SK-N-SH (cell line): Measurements from ENCODE around the gene SERPINA6. TPM values are rescaled to one million over a fixed set of nuclear protein-coding genes. Genes with fewer than 3 reads are reported as not detected.
A peak's percentile ranks its signal among the peaks of the same experiment; 100 is the strongest.

ENCODE experiments used
- CTCF ChIA-PET: fragments of 300-600, 350-600 bp; formaldehyde crosslinking; extraction: SDS; loops from one replicate; lab custom pipeline; 2021; lab: Yijun Ruan, JAX
- POLR2A ChIA-PET: fragments of 350-600 bp; sonication (Branson Sonifier 250); formaldehyde crosslinking; extraction: SDS; loops from one replicate; lab custom pipeline; 2020; ENCODE audit warnings: antibody characterized with exemption, inconsistent platforms; lab: Yijun Ruan, JAX
- DNase-seq: peaks from one replicate; pipeline ENCODE4 v3.0.0; 2012
- H2AFZ ChIP-seq: fragments of 200-600 bp; sonication (generic); 2 replicates; pipeline ENCODE4 v1.8.1; 2016; ENCODE audit warnings: antibody characterized with exemption, mild to moderate bottlenecking, low read depth
- H3F3A ChIP-seq: fragments of 200-600 bp; sonication (generic); replicated peaks from 2 replicates; pipeline ENCODE3; 2016; ENCODE audit warnings: antibody characterized with exemption, mild to moderate bottlenecking; ENCODE audit not compliant: insufficient read depth
- H3K27ac ChIP-seq, 2 experiments: fragments of 200-500 bp in 1 of 2; fragments of 200-600 bp in 1 of 2; sonication (Bioruptor generic) in 1 of 2; sonication (generic), shearing (Covaris generic) in 1 of 2; 2 replicates each; pipeline versions ENCODE4 v1.5.1 to v1.6.1; 2014 to 2016; ENCODE audit warnings: low read depth in 2 of 2, inconsistent platforms in 1 of 2, low read length in 1 of 2, mild to moderate bottlenecking in 1 of 2, mixed read lengths in 1 of 2
- H3K27me3 ChIP-seq: fragments of 200-600 bp; sonication (generic), shearing (Covaris generic); 2 replicates; pipeline ENCODE4 v1.6.1; 2016; ENCODE audit warnings: mixed run types; ENCODE audit not compliant: insufficient read depth
- H3K36me3 ChIP-seq, 2 experiments: fragments of 200-500 bp in 1 of 2; fragments of 200-600 bp in 1 of 2; sonication (Bioruptor generic) in 1 of 2; sonication (generic) in 1 of 2; replicated peaks in 1 of 2; 2 replicates each; pipeline versions ENCODE3 to v1.5.1; 2014 to 2016; ENCODE audit warnings: low read length in 1 of 2, mild to moderate bottlenecking in 1 of 2; ENCODE audit not compliant: insufficient read depth in 2 of 2, control insufficient read depth in 1 of 2
- H3K4me1 ChIP-seq, 2 experiments: fragments of 200-500 bp in 1 of 2; fragments of 200-600 bp in 1 of 2; sonication (Bioruptor generic) in 1 of 2; sonication (generic), shearing (Covaris generic) in 1 of 2; 2 replicates each; pipeline versions ENCODE4 v1.5.1 to v1.6.1; 2014 to 2016; ENCODE audit warnings: low read depth in 1 of 2, low read length in 1 of 2, mixed run types in 1 of 2; ENCODE audit not compliant: insufficient read depth in 2 of 2, control insufficient read depth in 1 of 2
- H3K4me2 ChIP-seq: fragments of 200-600 bp; sonication (generic), shearing (Covaris generic); 2 replicates; pipeline ENCODE4 v1.6.1; 2017; ENCODE audit warnings: mixed run types
- H3K4me3 ChIP-seq, 2 experiments: fragments of 200-500 bp in 1 of 2; fragments of 200-600 bp in 1 of 2; sonication (Bioruptor generic) in 1 of 2; sonication (generic), shearing (Covaris generic) in 1 of 2; 2 replicates each; pipeline versions ENCODE4 v1.5.1 to v1.8.1; 2014 to 2016; ENCODE audit warnings: low read depth in 2 of 2, inconsistent platforms in 1 of 2, low read length in 1 of 2, mild to moderate bottlenecking in 1 of 2, mixed read lengths in 1 of 2, moderate library complexity in 1 of 2
- H3K79me2 ChIP-seq: fragments of 200-600 bp; sonication (generic); 2 replicates; pipeline ENCODE4 v1.8.1; 2017; ENCODE audit warnings: mild to moderate bottlenecking; ENCODE audit not compliant: insufficient read depth
- H3K9ac ChIP-seq: fragments of 200-600 bp; sonication (generic); 2 replicates; pipeline ENCODE4 v1.6.1; 2017; ENCODE audit warnings: mixed run types
- H3K9me2 ChIP-seq: fragments of 200-600 bp; sonication (generic); 2 replicates; pipeline ENCODE4 v1.6.1; 2017; ENCODE audit warnings: mixed run types
- H3K9me3 ChIP-seq: fragments of 200-600 bp; sonication (generic); 2 replicates; pipeline ENCODE4 v1.6.1; 2017; ENCODE audit warnings: mixed run types, mild to moderate bottlenecking, moderate library complexity
- H4K20me1 ChIP-seq: fragments of 200-600 bp; sonication (generic); 2 replicates; pipeline ENCODE4 v1.6.1; 2017; ENCODE audit warnings: mild to moderate bottlenecking, mixed run types; ENCODE audit not compliant: insufficient read depth
- EP300 ChIP-seq, 2 experiments: IDR thresholded peaks; 2 replicates each; pipeline versions ENCODE4 v1.4.0 to v1.6.1; 2012; ENCODE audit warnings: borderline replicate concordance in 1 of 2, low read depth in 1 of 2, low read length in 1 of 2
- FOSL2 ChIP-seq: IDR thresholded peaks from 2 replicates; pipeline ENCODE4 v1.4.0; 2012; ENCODE audit warnings: low read depth, mild to moderate bottlenecking, moderate library complexity, borderline replicate concordance
- IRF3 ChIP-seq: fragments of 150-350 bp; IDR thresholded peaks from 2 replicates; pipeline ENCODE4 v1.6.1; 2016; ENCODE audit warnings: mild to moderate bottlenecking, low read depth, low read length
- MEF2A ChIP-seq: IDR thresholded peaks from 2 replicates; pipeline ENCODE4 v1.4.0; 2012; ENCODE audit warnings: low read depth, borderline replicate concordance
- NFIC ChIP-seq: IDR thresholded peaks from 2 replicates; pipeline ENCODE4 v1.4.0; 2012; ENCODE audit warnings: borderline replicate concordance
- RAD21 ChIP-seq: IDR thresholded peaks from 2 replicates; pipeline ENCODE4 v1.6.1; 2012; ENCODE audit warnings: mild to moderate bottlenecking, low read length
- REST ChIP-seq: IDR thresholded peaks from 2 replicates; pipeline ENCODE4 v1.6.1; 2012; ENCODE audit warnings: mild to moderate bottlenecking, low read depth, low read length, moderate library complexity
- RFX5 ChIP-seq: IDR thresholded peaks from 2 replicates; pipeline ENCODE4 v1.6.1; 2012; ENCODE audit warnings: mild to moderate bottlenecking, improper control_type of control experiment, low read length
- RXRA ChIP-seq: IDR thresholded peaks from 2 replicates; pipeline ENCODE4 v1.4.0; 2012; ENCODE audit warnings: low read depth, mild to moderate bottlenecking, borderline replicate concordance
- SMC3 ChIP-seq: IDR thresholded peaks from 2 replicates; pipeline ENCODE4 v1.6.1; 2012; ENCODE audit warnings: low read depth, low read length, improper control_type of control experiment
- TEAD4 ChIP-seq: IDR thresholded peaks from 2 replicates; pipeline ENCODE4 v1.4.0; 2012; ENCODE audit warnings: mild to moderate bottlenecking, borderline replicate concordance; ENCODE audit not compliant: insufficient read depth
- USF1 ChIP-seq: IDR thresholded peaks from 2 replicates; pipeline ENCODE4 v1.4.0; 2012; ENCODE audit warnings: low read depth, borderline replicate concordance
- WGBS: methylation state at CpG from one replicate; pipeline ENCODE4 v1.1.6; 2017; ENCODE audit warnings: low lambda C conversion rate; 5-methylcytosine and 5-hydroxymethylcytosine counted together
- polyA plus RNA-seq, 3 experiments: library from polyadenylated mRNA; depleted of rRNA; stranded (reverse); fragments of >200 nt; gene quantifications; 2 replicates each; pipeline ENCODE4 v1.2.3, GENCODE V29; 2012
- TF ChIP-seq, protein P1 (sequence below): IDR thresholded peaks from 2 replicates; pipeline ENCODE4 v1.4.0; 2012; ENCODE audit warnings: low read depth, borderline replicate concordance

The SERPINA6 gene
- polyA plus RNA-seq, 1 of the 3 experiments (the other 2 are of a cell fraction) = 0.46 TPM

GRCh38 chr14:94313991-94314655 is 9.0 kb downstream of the SERPINA6 start:
- DNase-seq = no peak
- H3K4me3 ChIP-seq = no peak overlapping the region
- H3K9me2 ChIP-seq = no peaks in the 10 kb centered on the region

DNA sequence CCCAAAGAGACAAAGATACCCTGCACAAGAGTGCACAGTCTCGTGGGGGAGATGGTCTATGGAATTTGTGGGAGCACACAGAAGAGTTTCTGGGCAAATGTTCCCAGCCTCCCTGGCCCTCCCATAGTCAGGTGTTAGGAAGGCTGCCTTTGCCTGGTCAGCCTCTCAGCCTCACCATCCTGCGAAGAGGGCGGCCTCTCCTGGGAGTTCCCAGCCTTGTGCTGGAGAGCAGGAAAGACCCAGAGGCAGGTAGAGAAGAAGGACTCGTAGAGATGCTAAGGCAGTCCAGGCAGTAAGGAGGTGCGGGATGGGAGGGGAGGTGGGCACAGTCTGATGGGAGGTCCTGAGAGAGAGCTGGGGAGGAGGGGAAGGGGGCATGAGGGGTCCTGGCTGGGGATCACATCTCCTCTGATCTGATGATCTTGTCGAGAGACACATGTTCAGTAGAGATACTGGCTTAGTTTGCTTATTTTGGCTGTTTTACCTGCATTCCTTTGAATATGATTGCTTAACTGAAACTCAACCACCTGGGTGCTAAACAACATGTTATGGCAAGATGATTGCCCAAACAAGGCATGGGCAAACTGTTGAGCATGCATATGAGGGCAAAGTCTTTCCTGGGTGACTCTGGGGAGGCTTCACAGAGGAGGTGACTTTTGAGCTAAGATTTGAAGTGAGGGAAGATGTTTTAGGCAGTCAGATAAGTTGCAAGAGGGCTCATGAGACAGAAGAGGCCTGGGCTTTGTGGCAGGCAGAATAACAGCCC is 10.5 kb downstream of the SERPINA6 start:
- TF ChIP-seq RFX5 (no peak), IRF3 (no peak), SMC3 (no peak), USF1 (no peak), RAD21 (no peak), REST (no peak), EP300 (IDR thresholded peaks at IDR 0.05; ENCODE audit: borderline replicate concordance in 1 of 2, low read depth in 1 of 2, low read length in 1 of 2) (no peak), MEF2A (no peak), TEAD4 (no peak), RXRA (no peak)
- Histone ChIP-seq H2AFZ (no peak overlapping the region), H3K9me3 (no peaks in the 10 kb centered on the region; the same call in 1 of the 2 replicates), H3K4me2 (no peak overlapping the region), H3K4me3 (no peak overlapping the region), H3K79me2 (no peaks in the 10 kb centered on the region), H3K36me3 (no peaks in the 10 kb centered on the region), H3K27me3 (no peaks in the 10 kb centered on the region), H3K9ac (no peak overlapping the region), H3K27ac (no peak overlapping the region), H3K9me2 (no peaks in the 10 kb centered on the region), H4K20me1 (no peaks in the 10 kb centered on the region), H3K4me1 (no peaks in the 10 kb centered on the region), H3F3A (no peaks in the 10 kb centered on the region)
- POLR2A ChIA-PET = no interaction called here
- CTCF ChIA-PET = no interaction called here
- no peak for DNase-seq
- 54% methylated on average over 6 of the region's 6 CpGs for WGBS

More at GRCh38 chr14:94313991-94314655, 9.0 kb downstream of the SERPINA6 start:
- Histone ChIP-seq H3F3A (no peaks in the 10 kb centered on the region), H3K9ac (no peak overlapping the region), H3K4me2 (no peak overlapping the region), H3K79me2 (no peaks in the 10 kb centered on the region), H3K9me3 (peaks cover 8% of the 10 kb centered on the region; the same call in 1 of the 2 replicates), H3K27ac (no peak overlapping the region), H2AFZ (no peak overlapping the region), H3K27me3 (no peaks in the 10 kb centered on the region), H3K36me3 (no peaks in the 10 kb centered on the region), H3K4me1 (no peaks in the 10 kb centered on the region)
- 35% methylated on average over 6 of the region's 8 CpGs for WGBS
- ChIA-PET CTCF (no interaction called here), POLR2A (no interaction called here)
- TF ChIP-seq FOSL2 = peak; percentile 25; the same call in 1 of the 2 replicates
- TF ChIP-seq NFIC = no peak
- TF ChIP-seq, protein P1, sequence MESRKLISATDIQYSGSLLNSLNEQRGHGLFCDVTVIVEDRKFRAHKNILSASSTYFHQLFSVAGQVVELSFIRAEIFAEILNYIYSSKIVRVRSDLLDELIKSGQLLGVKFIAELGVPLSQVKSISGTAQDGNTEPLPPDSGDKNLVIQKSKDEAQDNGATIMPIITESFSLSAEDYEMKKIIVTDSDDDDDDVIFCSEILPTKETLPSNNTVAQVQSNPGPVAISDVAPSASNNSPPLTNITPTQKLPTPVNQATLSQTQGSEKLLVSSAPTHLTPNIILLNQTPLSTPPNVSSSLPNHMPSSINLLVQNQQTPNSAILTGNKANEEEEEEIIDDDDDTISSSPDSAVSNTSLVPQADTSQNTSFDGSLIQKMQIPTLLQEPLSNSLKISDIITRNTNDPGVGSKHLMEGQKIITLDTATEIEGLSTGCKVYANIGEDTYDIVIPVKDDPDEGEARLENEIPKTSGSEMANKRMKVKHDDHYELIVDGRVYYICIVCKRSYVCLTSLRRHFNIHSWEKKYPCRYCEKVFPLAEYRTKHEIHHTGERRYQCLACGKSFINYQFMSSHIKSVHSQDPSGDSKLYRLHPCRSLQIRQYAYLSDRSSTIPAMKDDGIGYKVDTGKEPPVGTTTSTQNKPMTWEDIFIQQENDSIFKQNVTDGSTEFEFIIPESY = no peak
- no peak for TF ChIP-seq RAD21
- TF ChIP-seq, all 33 proteins: peak for 1
- no peaks in the 10 kb centered on the region for H4K20me1 ChIP-seq
